K562 (cell line): ENCODE data around the gene MVB12B. TPM values are rescaled to one million over a fixed set of nuclear protein-coding genes. Genes with fewer than 3 reads are reported as not detected.

ENCODE experiments used
- ATAC-seq: fragments of 200-7000 bp; cut with Tn5 transposase; 3 replicates; pipeline ENCODE4 v1.9.1; 2020; ENCODE audit warnings: moderate library complexity
- BruUV-seq: library from RNA; stranded (reverse); fragments of 400-500 nt; replicated peaks from 2 replicates; lab custom pipeline; 2021; lab: Mats Ljungman, UMichigan
- CTCF ChIA-PET: fragments of 300-600 bp; formaldehyde crosslinking; extraction: SDS; loops from one replicate; lab custom pipeline; 2021; ENCODE audit warnings: low intra/inter-chr PET ratio; lab: Yijun Ruan, JAX
- POLR2A ChIA-PET: fragments of 300-600, 350-650 bp; sonication (Branson Sonifier 250); formaldehyde crosslinking; extraction: SDS; loops from one replicate; lab custom pipeline; 2021; ENCODE audit warnings: antibody characterized with exemption, inconsistent platforms; lab: Yijun Ruan, JAX
- DNase-seq, 4 experiments: peaks; one replicate each; pipeline versions ENCODE4 v3.0.0 to v3.0.0-alpha.2; 2011 to 2018; ENCODE audit warnings: low spot score in 3 of 4, mixed read lengths in 3 of 4; ENCODE audit errors: extremely low read depth in 1 of 4
- FAIRE-seq: peaks from 2 replicates; lab custom pipeline; 2011; peaks lifted over from hg19 to GRCh38; lab: Jason Lieb, UNC
- H2AFZ ChIP-seq: 2 replicates; pipeline ENCODE4 v1.6.0; 2011; ENCODE audit warnings: low read depth, low read length, control low read depth, inconsistent platforms
- H3K27ac ChIP-seq: fragments of 200-600 bp; 3 replicates; pipeline ENCODE4 v1.8.0; 2011; ENCODE audit warnings: low read depth, mild to moderate bottlenecking, control low read depth, inconsistent platforms, low read length, moderate library complexity, mixed read lengths; ENCODE audit errors: extremely low read depth
- H3K27me3 ChIP-seq, 2 experiments: fragments of 300-600 bp in 1 of 2; 2 replicates in 1 of 2; 3 replicates in 1 of 2; pipeline versions ENCODE4 v1.6.0 to v1.8.0; 2011; ENCODE audit warnings: inconsistent platforms in 2 of 2, low read length in 2 of 2, mild to moderate bottlenecking in 1 of 2, mixed read lengths in 1 of 2, moderate library complexity in 1 of 2; ENCODE audit not compliant: control insufficient read depth in 2 of 2, insufficient read depth in 2 of 2
- H3K36me3 ChIP-seq: fragments of 300-600 bp; 3 replicates; pipeline ENCODE4 v1.8.0; 2011; ENCODE audit warnings: mild to moderate bottlenecking, low read length, inconsistent platforms; ENCODE audit not compliant: control insufficient read depth, insufficient read depth
- H3K4me1 ChIP-seq, 2 experiments: fragments of 200-600 bp in 1 of 2; replicated peaks in 1 of 2; 2 replicates in 1 of 2; 3 replicates in 1 of 2; pipeline versions ENCODE4 v1.5.1 to v1.8.0; 2011; ENCODE audit warnings: inconsistent platforms in 2 of 2, low read length in 2 of 2, mild to moderate bottlenecking in 1 of 2, mixed read lengths in 1 of 2, moderate library complexity in 1 of 2; ENCODE audit not compliant: control insufficient read depth in 2 of 2, insufficient read depth in 2 of 2
- H3K4me2 ChIP-seq: 2 replicates; pipeline ENCODE4 v1.6.1; 2011; ENCODE audit warnings: low read length, control low read depth, inconsistent platforms, mixed read lengths; ENCODE audit not compliant: insufficient read depth
- H3K4me3 ChIP-seq: fragments of 200-600 bp; sonication (generic), shearing (Covaris generic); 2 replicates; pipeline ENCODE4 v1.5.1; 2016; ENCODE audit warnings: control low read depth, inconsistent platforms
- H3K79me2 ChIP-seq: fragments of 200-600 bp; 3 replicates; pipeline ENCODE4 v1.8.0; 2011; ENCODE audit warnings: low read length, inconsistent platforms; ENCODE audit not compliant: control insufficient read depth, insufficient read depth
- H3K9ac ChIP-seq, 2 experiments: 2 replicates each; pipeline versions ENCODE4 v1.6.0 to v1.6.1; 2011; ENCODE audit warnings: low read depth in 2 of 2, low read length in 2 of 2, control low read depth in 1 of 2, inconsistent platforms in 1 of 2, mild to moderate bottlenecking in 1 of 2, mixed read lengths in 1 of 2; ENCODE audit not compliant: insufficient read depth in 1 of 2
- H3K9me1 ChIP-seq: one replicate; pipeline ENCODE4 v1.6.0; 2011; ENCODE audit warnings: inconsistent platforms, mild to moderate bottlenecking, low read length, moderate library complexity; ENCODE audit not compliant: control insufficient read depth, insufficient read depth
- H3K9me3 ChIP-seq: replicated peaks from 2 replicates; pipeline ENCODE4 v1.5.1; 2011; ENCODE audit warnings: low read depth, low read length, inconsistent platforms; ENCODE audit not compliant: control insufficient read depth, insufficient read depth
- H4K20me1 ChIP-seq: replicated peaks from 2 replicates; pipeline ENCODE4 v1.6.1; 2011; ENCODE audit warnings: low read length, inconsistent platforms, mixed read lengths; ENCODE audit not compliant: control insufficient read depth, insufficient read depth
- JUN ChIP-seq, 2 experiments: sonication (generic) in 1 of 2; formaldehyde crosslinking in 1 of 2; IDR thresholded peaks; 2 replicates each; pipeline versions ENCODE4 v1.6.1 to v1.8.0; 2012 to 2022; ENCODE audit warnings: borderline replicate concordance in 2 of 2, mild to moderate bottlenecking in 2 of 2, improper control_type of control experiment in 1 of 2, low read depth in 1 of 2, low read length in 1 of 2, missing genetic modification reagents in 1 of 2
- NBN ChIP-seq: fragments of 450-650 bp; IDR thresholded peaks from 2 replicates; pipeline ENCODE4 v1.6.1; 2016; ENCODE audit warnings: low read depth, mild to moderate bottlenecking
- NR2C2 ChIP-seq, 2 experiments: fragments of 200-800 bp in 1 of 2; sonication (Bioruptor generic) in 1 of 2; sonication (generic) in 1 of 2; formaldehyde crosslinking in 1 of 2; IDR thresholded peaks; 2 replicates each; pipeline versions ENCODE4 v1.6.1 to v1.8.0; 2016 to 2022; ENCODE audit warnings: mild to moderate bottlenecking in 1 of 2, missing compliant biosample characterization in 1 of 2, missing genetic modification characterization in 1 of 2, missing genetic modification reagents in 1 of 2
- PHTF2 ChIP-seq: fragments of 250-450 bp; sonication (Bioruptor Pico); IDR thresholded peaks from 2 replicates; pipeline ENCODE4 v1.5.0; 2021; ENCODE audit warnings: mild to moderate bottlenecking
- RAD21 ChIP-seq, 2 experiments: fragments of 250-450 bp in 1 of 2; fragments of 450-650 bp in 1 of 2; sonication (Bioruptor Pico) in 1 of 2; formaldehyde crosslinking in 1 of 2; IDR thresholded peaks in 1 of 2; conservative IDR thresholded peaks in 1 of 2; 2 replicates each; pipeline versions ENCODE4 v1.4.0 to v1.8.0; 2020 to 2022; ENCODE audit warnings: mild to moderate bottlenecking in 2 of 2, moderate library complexity in 1 of 2
- SIRT6 ChIP-seq: IDR thresholded peaks from one replicate; pipeline ENCODE4 v1.6.1; 2012; ENCODE audit warnings: low read depth, mild to moderate bottlenecking, control low read depth, inconsistent platforms, low read length, moderate library complexity
- TFAM ChIP-seq: fragments of 250-450 bp; sonication (Bioruptor Pico); conservative IDR thresholded peaks from 2 replicates; pipeline ENCODE4 v1.5.0; 2021; ENCODE audit warnings: mild to moderate bottlenecking, moderate library complexity
- ZBED1 ChIP-seq: IDR thresholded peaks from 2 replicates; pipeline ENCODE4 v1.6.1; 2014
- ZNF707 ChIP-seq: fragments of 250-450 bp; sonication (Bioruptor Pico); conservative IDR thresholded peaks from 2 replicates; pipeline ENCODE4 v1.8.0; 2022; ENCODE audit warnings: inconsistent platforms, mild to moderate bottlenecking, moderate library complexity
- ZNF717 ChIP-seq: fragments of 250-450 bp; sonication (Bioruptor Pico); IDR thresholded peaks from 2 replicates; pipeline ENCODE4 v1.5.0; 2021
- ZNF785 ChIP-seq: fragments of 250-450 bp; sonication (Bioruptor Pico); IDR thresholded peaks from 2 replicates; pipeline ENCODE4 v1.4.0; 2020; ENCODE audit warnings: mild to moderate bottlenecking
- WGBS: fragments of 100-300 bp; shearing (Covaris generic); methylation state at CpG from one replicate; pipeline ENCODE4 v1.1.6; 2016; ENCODE audit warnings: low coverage, mixed read lengths; ENCODE audit not compliant: insufficient coverage; ENCODE audit errors: missing lambda C conversion rate; 5-methylcytosine and 5-hydroxymethylcytosine counted together
- in situ Hi-C: fragments of 300-500 bp; cut with MboI; formaldehyde crosslinking; loops from 4 replicates; pipeline ENCODE4 v1.15.0; 2018; ENCODE audit warnings: inconsistent platforms, mixed read lengths
- intact Hi-C: fragments of 100-400 bp; cut with micrococcal nuclease; formaldehyde crosslinking; loops from 2 replicates; pipeline ENCODE4 v1.14.2; 2022
- polyA plus RNA-seq, 8 experiments: library from polyadenylated mRNA; depleted of rRNA in 4 of 8; stranded (reverse) in 5 of 8; unstranded in 3 of 8; fragments of >200 nt; fragmentation: Nextera tagmentation in 2 of 8; fragmentation: Illumina TruSeq in 1 of 8; extraction: Ambion mirVana in 2 of 8; extraction: Trizol in 1 of 8; gene quantifications; 2 replicates each; pipeline versions ENCODE4 v1.2.1 to v1.2.3, GENCODE V29; 2011 to 2014; ENCODE audit warnings: inconsistent platforms in 1 of 8, missing spikeins in 1 of 8
- total RNA-seq, 7 experiments: library from RNA; depleted of rRNA in 6 of 7; stranded (reverse); fragments of >200 nt in 6 of 7; fragmentation: Illumina TruSeq in 2 of 7; extraction: Trizol in 2 of 7; gene quantifications; 2 replicates each; pipeline versions ENCODE4 v1.2.1 to v1.2.3, GENCODE V29; 2011 to 2021; ENCODE audit warnings: low replicate concordance in 1 of 7
- TF ChIP-seq, protein P1 (sequence below): fragments of 450-650 bp; IDR thresholded peaks from 2 replicates; pipeline ENCODE4 v1.6.1; 2016; ENCODE audit warnings: borderline replicate concordance
- TF ChIP-seq, protein P2 (sequence below): IDR thresholded peaks from 3 replicates; pipeline ENCODE4 v1.6.1; 2011; ENCODE audit warnings: borderline replicate concordance, mild to moderate bottlenecking, moderate library complexity; ENCODE audit not compliant: insufficient read length; ENCODE audit errors: extremely low read depth

Gene MVB12B
- total and polyA plus RNA-seq, 9 of the 15 experiments (the other 6 are each of a cell fraction or from before 2014, with no cell fraction given), result not detected

DNA sequence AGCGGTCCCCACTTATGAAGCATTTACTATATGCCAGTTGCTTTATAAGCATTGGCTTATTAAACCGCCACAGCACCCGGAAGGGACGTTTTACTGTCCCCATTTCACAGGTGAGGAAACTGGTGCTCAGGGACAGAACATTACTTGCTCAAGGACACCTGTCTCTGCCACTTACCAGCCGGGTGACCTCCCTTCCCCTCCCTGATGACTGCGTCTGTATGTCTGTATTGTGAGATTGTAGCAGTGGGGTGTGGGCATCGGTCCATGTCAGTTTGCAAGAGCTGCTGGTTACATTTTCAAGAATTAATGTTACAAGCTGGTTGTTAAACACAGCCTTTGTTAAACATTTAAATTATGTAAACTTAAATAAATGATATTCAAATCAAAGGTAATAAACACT lies 209.5 kb downstream of the MVB12B start:
- ATAC-seq, result no peak
- in situ Hi-C loops, result no loop called here
- no peak for TF ChIP-seq TFAM
- no peak for TF ChIP-seq ZNF717
- TF ChIP-seq RAD21 (CRISPR knock-in tag; conservative IDR thresholded peaks at IDR 0.05 in 1 of 2, IDR thresholded peaks at IDR 0.05 in 1 of 2), result no peak
- TF ChIP-seq SIRT6, result no peak
- no peak for TF ChIP-seq ZNF707 (CRISPR knock-in tag)
- TF ChIP-seq, protein P1, sequence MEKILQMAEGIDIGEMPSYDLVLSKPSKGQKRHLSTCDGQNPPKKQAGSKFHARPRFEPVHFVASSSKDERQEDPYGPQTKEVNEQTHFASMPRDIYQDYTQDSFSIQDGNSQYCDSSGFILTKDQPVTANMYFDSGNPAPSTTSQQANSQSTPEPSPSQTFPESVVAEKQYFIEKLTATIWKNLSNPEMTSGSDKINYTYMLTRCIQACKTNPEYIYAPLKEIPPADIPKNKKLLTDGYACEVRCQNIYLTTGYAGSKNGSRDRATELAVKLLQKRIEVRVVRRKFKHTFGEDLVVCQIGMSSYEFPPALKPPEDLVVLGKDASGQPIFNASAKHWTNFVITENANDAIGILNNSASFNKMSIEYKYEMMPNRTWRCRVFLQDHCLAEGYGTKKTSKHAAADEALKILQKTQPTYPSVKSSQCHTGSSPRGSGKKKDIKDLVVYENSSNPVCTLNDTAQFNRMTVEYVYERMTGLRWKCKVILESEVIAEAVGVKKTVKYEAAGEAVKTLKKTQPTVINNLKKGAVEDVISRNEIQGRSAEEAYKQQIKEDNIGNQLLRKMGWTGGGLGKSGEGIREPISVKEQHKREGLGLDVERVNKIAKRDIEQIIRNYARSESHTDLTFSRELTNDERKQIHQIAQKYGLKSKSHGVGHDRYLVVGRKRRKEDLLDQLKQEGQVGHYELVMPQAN, result no peak
- no peak for TF ChIP-seq JUN (IDR thresholded peaks at IDR 0.05; ENCODE audit: borderline replicate concordance, low read depth, low read length)
- TF ChIP-seq JUN (CRISPR knock-in tag; IDR thresholded peaks at IDR 0.05; ENCODE audit: borderline replicate concordance), result no peak
- TF ChIP-seq ZNF785, result no peak
- no peak for TF ChIP-seq PHTF2 (CRISPR knock-in tag)
- TF ChIP-seq, protein P2, sequence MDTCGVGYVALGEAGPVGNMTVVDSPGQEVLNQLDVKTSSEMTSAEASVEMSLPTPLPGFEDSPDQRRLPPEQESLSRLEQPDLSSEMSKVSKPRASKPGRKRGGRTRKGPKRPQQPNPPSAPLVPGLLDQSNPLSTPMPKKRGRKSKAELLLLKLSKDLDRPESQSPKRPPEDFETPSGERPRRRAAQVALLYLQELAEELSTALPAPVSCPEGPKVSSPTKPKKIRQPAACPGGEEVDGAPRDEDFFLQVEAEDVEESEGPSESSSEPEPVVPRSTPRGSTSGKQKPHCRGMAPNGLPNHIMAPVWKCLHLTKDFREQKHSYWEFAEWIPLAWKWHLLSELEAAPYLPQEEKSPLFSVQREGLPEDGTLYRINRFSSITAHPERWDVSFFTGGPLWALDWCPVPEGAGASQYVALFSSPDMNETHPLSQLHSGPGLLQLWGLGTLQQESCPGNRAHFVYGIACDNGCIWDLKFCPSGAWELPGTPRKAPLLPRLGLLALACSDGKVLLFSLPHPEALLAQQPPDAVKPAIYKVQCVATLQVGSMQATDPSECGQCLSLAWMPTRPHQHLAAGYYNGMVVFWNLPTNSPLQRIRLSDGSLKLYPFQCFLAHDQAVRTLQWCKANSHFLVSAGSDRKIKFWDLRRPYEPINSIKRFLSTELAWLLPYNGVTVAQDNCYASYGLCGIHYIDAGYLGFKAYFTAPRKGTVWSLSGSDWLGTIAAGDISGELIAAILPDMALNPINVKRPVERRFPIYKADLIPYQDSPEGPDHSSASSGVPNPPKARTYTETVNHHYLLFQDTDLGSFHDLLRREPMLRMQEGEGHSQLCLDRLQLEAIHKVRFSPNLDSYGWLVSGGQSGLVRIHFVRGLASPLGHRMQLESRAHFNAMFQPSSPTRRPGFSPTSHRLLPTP, result no peak
- TF ChIP-seq NR2C2 (CRISPR knock-in tag; IDR thresholded peaks at IDR 0.05), result no peak
- no peak for TF ChIP-seq NR2C2 (tag; IDR thresholded peaks at IDR 0.05)
- TF ChIP-seq NBN, result no peak
- TF ChIP-seq ZBED1, result no peak
- TF ChIP-seq, all 486 proteins: peak for 0
- no peak for DNase-seq
- no peak overlapping the region for H3K4me2 ChIP-seq
- FAIRE-seq, result no peak
- H4K20me1 ChIP-seq, result no peaks in the 10 kb centered on the region; the same call in 1 of the 2 replicates
- peaks cover 26 to 51% of the 10 kb centered on the region in 2 experiments for H3K27me3 ChIP-seq
- 0% methylated on average over 7 of the region's 7 CpGs for WGBS
- H3K9me1 ChIP-seq, result peaks cover 3% of the 10 kb centered on the region
- no peaks in the 10 kb centered on the region for H3K9me3 ChIP-seq
- BruUV-seq, result no TSS peak
- H3K79me2 ChIP-seq, result no peaks in the 10 kb centered on the region
- H3K36me3 ChIP-seq, result no peaks in the 10 kb centered on the region
- POLR2A ChIA-PET, result interaction anchor here (1.1 kb wide), 1 partner anchor 9 kb away, joined by 6 read pairs; no protein-coding TSS in a partner anchor
- no peak overlapping the region for H3K4me3 ChIP-seq
- H2AFZ ChIP-seq, result no peak overlapping the region
- no peak overlapping the region for H3K9ac ChIP-seq
- no peaks in the 10 kb centered on the region for H3K4me1 ChIP-seq
- H3K27ac ChIP-seq, result no peak overlapping the region
- intact Hi-C loops, result no loop called here
- CTCF ChIA-PET, result no interaction called here
